GM19467 (cell line): ENCODE measurements around the gene RBL2.

Source experiments
- ATAC-seq: cut with Tn5 transposase; IDR thresholded peaks from one replicate; pipeline ENCODE4 v1.9.1; 2021; ENCODE audit warnings: mild to moderate bottlenecking, moderate library complexity; ENCODE audit not compliant: unreplicated experiment

RBL2 gene

GRCh38 chr16:53446090-53446489 lies 11.8 kb downstream of the RBL2 start:
- ATAC-seq = no peak

DNA sequence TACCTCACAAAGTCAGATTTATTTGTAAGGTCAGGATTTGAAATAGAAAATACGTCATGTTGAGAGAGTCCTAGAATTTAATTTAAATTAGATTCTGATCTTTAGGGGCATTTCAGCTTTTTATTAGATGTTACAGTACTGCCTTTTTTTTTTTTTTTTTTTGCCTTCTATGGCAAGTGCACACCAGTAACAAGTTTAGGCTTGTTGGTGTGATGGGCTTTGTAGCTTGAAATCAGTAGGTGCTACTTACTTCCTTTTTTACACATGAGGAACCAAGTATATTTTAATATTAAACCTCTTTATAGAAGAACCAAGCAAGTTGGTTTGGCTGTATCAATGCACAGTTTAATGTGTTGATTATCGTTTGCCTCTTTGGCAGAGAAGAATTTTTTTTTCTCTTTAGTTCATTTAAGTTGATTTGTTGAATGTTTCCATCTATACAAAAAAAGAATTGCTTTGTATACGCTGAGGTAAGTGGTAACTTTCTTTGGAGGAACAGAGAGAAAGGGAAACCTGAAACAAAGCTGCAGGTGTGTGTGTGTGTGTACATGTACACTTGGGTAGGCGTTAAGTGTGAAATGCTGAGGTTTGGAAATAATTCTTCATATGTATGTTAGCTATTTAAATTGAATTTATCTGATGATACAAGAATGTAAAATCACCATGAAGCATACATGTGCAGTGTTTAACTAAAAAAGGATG lies 15.7 kb downstream of the RBL2 start:
- ATAC-seq = no peak

- no peak for ATAC-seq
These were observed 19.7 kb downstream of the RBL2 start for GRCh38 chr16:53453928-53454327.

DNA sequence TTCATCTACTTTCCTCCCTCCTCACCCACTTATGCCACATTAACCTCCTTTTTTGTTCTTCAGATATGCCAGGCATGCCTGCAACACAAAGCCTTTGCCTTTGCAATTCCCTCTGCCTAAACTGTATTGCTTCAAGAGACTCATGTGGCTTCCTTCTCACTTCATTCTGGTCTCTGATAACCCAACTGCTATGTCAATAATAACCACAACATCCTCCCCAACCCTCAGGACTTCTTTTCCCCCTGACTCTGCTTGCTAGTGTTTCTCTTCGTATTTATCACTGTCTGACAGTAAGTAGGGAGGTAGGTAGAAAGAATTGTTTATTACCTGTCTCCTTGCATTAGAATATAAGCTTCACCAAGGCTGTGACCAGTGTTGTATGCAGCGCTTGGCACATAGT lies 22.4 kb downstream of the RBL2 start:
- no peak for ATAC-seq

DNA sequence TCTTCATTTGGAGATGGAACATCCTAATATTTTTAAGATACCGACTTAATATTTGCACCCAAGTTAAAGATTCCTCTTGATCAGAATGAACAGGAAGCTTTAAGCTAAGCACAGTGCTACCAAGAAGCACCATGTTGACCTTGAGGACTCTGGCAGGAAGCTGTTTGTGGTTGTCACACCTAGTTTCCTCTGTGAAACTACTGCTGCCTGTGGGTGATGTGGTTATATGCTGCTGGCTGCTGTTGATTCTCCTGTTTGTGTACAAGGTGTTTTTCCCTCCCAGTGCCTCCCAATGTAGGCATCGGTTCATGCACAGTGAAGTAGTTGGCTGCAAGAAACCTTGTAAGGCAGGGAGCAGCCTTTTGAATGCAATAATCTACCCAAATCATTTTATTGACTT lies 23.4 kb downstream of the RBL2 start:
- peak; percentile 100 for ATAC-seq

DNA sequence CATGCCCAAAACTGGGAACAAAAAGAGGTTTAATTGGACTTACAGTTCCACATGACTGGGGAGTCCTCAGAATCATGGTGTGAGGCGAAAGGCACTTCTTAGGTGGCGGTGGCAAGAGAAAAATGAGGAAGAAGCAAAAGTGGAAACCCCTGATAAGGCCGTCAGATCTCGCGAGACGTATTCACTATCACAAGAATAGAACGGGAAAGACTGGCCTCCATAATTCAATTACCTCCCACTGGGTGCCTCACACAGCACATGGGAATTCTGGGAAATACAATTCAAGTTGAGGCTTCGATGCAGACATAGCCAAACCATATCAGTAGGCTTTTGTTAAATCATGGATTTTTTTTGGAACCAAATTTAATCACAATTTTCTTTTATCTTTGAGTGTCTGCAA lies 24.4 kb downstream of the RBL2 start:
- ATAC-seq = no peak

GRCh38 chr16:53465606-53466280 lies 31.5 kb downstream of the RBL2 start:
- no peak for ATAC-seq

GRCh38 chr16:53476867-53477266 lies 42.6 kb downstream of the RBL2 start:
- ATAC-seq = no peak

GRCh38 chr16:53478965-53479364 lies 44.7 kb downstream of the RBL2 start:
- ATAC-seq = no peak

DNA sequence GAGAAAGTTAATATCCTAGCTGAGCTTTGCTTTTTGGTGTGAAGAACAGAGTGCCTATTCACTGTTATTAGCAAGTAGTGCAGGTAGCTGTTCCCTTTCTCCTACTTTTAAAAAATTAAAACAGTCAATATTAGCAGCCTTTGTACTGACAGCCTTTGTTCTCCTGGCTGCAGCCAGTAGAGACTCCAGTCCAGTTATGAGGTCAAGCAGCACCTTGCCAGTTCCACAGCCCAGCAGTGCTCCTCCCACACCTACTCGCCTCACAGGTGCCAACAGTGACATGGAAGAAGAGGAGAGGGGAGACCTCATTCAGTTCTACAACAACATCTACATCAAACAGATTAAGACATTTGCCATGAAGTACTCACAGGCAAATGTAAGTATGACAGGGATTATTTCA lies 46.1 kb downstream of the RBL2 start:
- no peak for ATAC-seq

DNA sequence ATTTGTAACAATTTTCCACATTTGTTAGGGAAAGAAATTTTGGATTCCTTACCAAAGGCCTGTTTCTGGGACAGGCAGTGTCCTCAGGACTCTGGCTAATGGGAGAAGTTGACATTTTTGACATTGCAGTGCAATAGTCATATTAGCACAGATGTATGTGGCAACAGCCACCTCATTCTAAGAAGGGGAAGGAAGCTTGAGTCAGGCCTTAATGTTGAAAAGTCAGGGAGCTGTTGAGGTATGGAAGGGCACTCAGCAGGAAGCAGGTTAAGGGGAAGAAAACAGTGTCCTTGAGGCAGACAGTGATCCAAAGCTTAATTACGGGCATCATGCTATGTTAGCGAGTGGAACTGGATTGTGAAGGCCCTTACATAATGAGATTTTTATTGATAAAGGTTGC lies 47.9 kb downstream of the RBL2 start:
- ATAC-seq = no peak

DNA sequence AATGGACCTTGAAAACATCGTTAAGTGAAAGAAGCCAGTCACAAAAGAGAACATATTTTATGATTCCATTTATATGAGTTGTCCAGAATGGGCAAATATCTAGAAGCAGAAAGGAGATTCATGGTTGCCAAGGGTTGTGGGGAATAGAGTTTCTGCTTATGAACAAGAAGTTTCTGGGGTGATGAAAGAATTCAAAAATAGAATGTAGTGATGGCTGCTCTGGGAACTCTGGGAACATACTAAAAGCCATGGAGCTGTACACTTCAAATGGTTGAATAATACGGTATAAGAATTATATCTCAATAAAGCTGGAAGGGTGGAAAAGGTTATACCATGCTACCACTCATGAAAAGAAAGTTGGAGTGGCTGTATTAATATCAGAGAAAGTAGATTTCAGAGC lies 50.3 kb downstream of the RBL2 start:
- no peak for ATAC-seq

GRCh38 chr16:53486230-53486629 lies 52.0 kb downstream of the RBL2 start:
- no peak for ATAC-seq

DNA sequence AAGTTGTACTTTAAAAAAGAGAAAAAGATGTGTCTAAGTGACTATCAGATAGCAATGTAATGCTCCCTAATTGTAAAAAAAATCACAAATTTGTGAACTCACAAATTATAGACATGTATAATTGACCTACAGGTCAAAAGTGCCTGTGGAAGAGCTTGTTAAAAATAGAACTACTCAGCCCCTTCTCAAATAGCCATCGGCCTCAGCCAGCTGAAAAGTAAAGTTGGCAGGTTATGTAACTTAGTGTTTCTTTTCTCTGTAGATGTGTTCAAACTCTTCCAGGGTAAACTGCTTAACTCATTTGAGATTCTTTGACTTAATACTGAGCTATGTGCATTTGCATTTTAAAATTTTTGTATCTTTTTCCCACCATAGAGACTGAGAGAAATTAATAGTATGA lies 55.5 kb downstream of the RBL2 start:
- no peak for ATAC-seq

DNA sequence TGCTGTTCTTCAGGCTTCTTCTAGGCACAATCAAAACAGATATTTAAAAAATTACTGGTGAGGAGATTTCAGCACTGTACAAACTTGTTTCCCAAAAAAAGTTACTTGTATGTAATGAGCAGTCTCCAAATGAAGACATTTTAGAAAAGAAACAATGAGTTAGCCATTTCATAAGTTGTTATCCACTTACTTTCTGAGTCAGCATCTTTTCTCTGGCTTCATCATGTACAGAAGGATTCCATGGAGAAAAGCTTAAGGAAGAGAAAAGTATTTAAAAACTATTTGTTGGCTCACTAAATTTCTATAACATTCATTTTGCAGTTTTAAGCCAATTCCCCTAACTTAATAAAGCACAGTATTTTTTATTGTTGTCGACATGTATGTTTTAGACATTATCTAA lies 58.2 kb downstream of the RBL2 start:
- no peak for ATAC-seq

DNA sequence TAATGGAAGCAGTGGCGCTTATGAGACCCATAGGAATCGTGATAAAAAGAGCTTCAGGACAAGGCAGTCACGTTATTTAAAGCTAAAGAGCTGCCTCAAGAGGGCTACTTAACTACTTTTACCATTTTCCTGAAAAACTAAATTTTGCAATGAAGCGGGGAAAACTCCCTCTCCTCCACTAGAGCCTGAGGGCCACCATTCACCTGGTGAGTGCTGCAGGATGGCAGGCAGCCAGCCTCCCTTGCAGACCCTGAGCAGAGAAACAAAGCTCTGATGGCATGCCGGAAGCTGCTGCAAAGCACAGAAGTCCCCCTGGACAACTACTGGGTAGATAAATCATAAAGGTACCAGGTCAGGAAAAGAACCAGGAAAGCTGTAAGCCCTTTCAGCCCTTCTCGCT lies 60.4 kb downstream of the RBL2 start:
- ATAC-seq = no peak

DNA sequence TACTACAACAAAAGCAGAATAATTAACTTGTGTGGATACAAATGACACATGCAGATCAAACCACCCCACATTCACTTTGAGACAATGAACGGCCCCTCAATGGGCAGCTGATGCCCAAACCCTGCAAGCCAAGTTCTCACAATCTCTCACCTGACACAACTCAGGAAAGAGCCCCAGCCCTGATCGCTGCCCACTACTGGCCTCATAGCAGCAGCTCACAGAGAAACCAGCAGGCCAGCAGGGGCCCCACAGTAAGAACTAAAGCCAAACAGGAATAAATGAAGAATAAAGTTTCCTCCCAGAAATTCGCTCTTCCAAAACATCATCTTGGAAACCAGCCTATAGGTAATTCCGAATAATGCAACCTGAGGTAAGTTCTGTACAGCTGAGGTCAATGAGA lies 61.1 kb downstream of the RBL2 start:
- no peak for ATAC-seq

DNA sequence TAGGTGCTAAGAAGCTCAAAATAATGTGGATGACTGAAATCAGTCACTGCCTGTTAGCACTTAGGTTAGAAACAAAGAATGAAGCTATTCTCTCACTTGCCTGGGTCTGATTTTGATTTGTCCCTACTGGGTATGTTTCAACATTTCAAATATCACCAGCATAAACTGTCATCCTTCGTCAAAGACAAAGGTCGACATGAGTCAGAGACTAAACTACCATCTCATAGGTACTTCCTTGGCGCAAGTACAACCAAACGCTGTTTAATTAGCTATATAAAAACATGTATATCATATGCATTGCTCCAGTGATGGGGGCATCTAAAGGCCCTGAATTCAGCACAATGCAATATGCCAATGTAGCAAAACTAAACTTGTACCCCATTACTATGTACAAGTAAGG lies 64.7 kb downstream of the RBL2 start:
- ATAC-seq = no peak

- ATAC-seq = no peak
These were observed 67.1 kb downstream of the RBL2 start for GRCh38 chr16:53501216-53501859.

DNA sequence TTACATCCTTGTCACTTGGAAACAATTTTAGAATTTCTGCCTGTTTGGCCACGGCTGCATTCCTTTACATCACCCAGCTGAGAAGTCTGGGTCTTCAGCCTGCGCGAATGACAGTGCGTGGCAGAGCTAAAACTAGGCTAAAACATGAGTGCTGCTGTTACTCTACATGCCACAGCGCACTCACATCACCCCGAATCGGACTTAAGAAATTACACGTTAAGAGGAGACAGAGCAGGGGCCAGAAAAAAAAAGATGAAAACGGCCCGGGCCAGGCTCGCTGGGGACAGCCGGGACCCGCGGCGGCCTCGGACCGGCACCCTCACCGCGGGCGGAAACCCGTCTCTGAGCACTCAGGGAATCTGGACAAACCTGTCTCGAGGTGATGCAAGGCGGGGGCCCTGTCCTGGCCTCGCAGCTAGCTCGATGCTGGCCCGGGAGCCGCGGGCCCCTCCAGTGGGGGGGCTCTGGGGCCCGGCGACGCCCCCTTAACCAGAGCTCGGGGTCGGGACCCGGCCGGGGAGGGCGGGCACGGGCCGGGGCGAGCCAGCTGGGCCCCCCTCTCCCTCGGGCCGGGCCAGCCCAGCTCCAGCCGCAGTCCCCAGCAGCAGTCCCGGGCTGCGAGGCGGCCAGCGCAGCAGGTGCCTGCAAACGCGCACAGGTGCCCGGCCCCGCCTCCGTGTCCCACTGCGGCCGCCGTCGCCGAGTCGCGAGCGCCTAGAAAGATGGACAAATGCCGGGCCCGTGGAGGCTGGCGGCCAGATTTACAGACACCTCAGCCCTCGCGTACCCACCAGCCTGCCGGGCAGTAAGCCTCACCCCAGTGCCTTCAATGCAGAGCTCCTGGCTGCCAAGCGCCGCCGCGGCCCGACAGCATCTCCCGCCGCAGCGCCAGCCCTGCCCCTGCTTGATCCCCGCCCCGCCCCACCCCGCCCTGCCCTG lies 68.3 kb downstream of the RBL2 start, which contains the start of gene AKTIP:
Gene AKTIP, minus strand, starts transcription at position 879 of the 939 bp plus-strand sequence. CDS start 2,950 bp downstream, outside the sequence.
- ATAC-seq = peak; percentile 17
